NB4 (cell line): ENCODE measurements around the gene CYTH3.
A peak's percentile ranks its signal among the peaks of the same experiment; 100 is the strongest.

ENCODE experiments used
- DNase-seq: peaks from one replicate; pipeline ENCODE4 v3.0.0; 2010; ENCODE audit warnings: low read depth
- H3K4me3 ChIP-seq: one replicate; pipeline ENCODE4 v1.5.1; 2011; ENCODE audit warnings: mild to moderate bottlenecking, low read depth, low read length, moderate library complexity
- MAX ChIP-seq: IDR thresholded peaks from 2 replicates; pipeline ENCODE4 v1.6.1; 2011; ENCODE audit warnings: low read depth, low read length
- MYC ChIP-seq: IDR thresholded peaks from 2 replicates; pipeline ENCODE4 v1.6.1; 2011; ENCODE audit warnings: low read depth, low read length
- POLR2A ChIP-seq: IDR thresholded peaks from 2 replicates; pipeline ENCODE4 v1.6.1; 2011; ENCODE audit warnings: mild to moderate bottlenecking; ENCODE audit not compliant: insufficient read length; ENCODE audit errors: extremely low read depth
- TF ChIP-seq, protein P1 (sequence below): IDR thresholded peaks from one replicate; pipeline ENCODE4 v1.5.1; 2012; ENCODE audit warnings: low read depth, low read length

Gene CYTH3

DNA sequence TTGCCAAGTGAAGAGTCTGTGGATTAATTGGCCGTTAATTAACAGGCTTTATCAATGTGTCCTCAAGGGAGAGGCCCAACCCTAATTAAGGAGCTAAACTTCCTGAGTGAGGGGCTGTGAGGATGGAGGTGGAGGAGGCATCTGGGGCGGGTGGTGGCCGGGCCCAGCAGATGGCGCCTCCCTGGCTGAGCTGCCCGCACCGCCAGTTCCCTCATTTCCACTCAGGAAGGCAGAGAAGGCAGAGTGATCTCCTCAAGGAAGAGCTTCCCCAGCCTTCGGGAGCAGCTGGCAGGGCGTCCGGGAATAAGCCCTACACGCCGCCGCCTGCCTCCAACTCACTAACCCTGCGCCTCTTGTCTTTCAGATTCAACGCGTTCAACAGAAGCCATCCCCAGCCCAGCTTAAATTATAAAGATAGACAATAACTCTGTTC is 112.2 kb downstream of the CYTH3 start:
- DNase-seq, result peak; percentile 34
- H3K4me3 ChIP-seq, result no peak overlapping the region
- TF ChIP-seq, protein P1, sequence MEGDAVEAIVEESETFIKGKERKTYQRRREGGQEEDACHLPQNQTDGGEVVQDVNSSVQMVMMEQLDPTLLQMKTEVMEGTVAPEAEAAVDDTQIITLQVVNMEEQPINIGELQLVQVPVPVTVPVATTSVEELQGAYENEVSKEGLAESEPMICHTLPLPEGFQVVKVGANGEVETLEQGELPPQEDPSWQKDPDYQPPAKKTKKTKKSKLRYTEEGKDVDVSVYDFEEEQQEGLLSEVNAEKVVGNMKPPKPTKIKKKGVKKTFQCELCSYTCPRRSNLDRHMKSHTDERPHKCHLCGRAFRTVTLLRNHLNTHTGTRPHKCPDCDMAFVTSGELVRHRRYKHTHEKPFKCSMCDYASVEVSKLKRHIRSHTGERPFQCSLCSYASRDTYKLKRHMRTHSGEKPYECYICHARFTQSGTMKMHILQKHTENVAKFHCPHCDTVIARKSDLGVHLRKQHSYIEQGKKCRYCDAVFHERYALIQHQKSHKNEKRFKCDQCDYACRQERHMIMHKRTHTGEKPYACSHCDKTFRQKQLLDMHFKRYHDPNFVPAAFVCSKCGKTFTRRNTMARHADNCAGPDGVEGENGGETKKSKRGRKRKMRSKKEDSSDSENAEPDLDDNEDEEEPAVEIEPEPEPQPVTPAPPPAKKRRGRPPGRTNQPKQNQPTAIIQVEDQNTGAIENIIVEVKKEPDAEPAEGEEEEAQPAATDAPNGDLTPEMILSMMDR, result peak; percentile 57
- no peak for TF ChIP-seq POLR2A

GRCh38 chr7:6159524-6160031 is 112.8 kb downstream of the CYTH3 start:
- TF ChIP-seq, protein P1, result no peak
- TF ChIP-seq POLR2A (no peak), MAX (no peak), MYC (no peak)
- no peak overlapping the region for H3K4me3 ChIP-seq
- DNase-seq, result no peak

GRCh38 chr7:6159097-6159483 is 113.3 kb downstream of the CYTH3 start:
- no peak overlapping the region for H3K4me3 ChIP-seq
- DNase-seq, result no peak
- TF ChIP-seq POLR2A (no peak), MYC (no peak)

GRCh38 chr7:6158424-6159096 is 113.9 kb downstream of the CYTH3 start:
- TF ChIP-seq, protein P1, result no peak
- TF ChIP-seq POLR2A (no peak), MAX (no peak), MYC (no peak)
- DNase-seq, result no peak
- no peak overlapping the region for H3K4me3 ChIP-seq

DNA sequence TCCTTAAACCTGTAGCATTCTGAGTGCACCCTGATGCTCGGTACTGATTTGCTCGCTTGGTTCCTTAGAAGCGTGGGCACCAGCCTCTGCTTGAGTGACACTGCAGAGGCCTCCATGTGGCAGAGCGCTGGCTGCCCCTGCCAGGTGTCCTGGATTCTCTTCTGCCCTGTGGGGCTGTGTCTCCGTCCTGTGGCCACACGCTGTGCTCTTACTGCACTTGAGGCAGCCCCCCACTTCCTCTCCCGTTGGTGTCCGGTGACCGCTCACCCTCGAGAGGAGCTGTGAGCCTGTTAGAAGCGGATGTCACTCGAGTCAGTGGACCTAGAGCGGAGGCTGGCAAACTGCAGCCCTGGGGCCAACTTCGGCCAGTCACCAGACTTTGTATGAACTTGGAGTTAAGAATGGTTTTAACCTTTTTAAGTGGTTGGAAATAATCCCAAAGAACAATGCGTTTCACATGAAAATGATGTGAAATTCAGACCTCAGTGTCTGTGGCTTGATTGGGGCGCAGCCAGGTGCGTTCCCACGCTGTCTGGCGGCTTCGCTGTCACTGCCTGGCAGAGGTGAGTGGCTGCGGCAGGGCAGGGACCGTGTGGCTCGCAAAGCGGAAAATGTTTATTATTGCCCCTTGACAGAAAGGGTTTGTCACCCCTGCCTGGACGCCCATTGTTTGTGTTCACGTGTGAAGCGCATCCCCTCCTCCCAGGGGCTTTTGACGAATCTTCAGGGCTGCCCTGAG is 114.6 kb downstream of the CYTH3 start:
- H3K4me3 ChIP-seq, result no peak overlapping the region
- TF ChIP-seq MYC (no peak), MAX (no peak), POLR2A (no peak)
- TF ChIP-seq, protein P1, result no peak
- no peak for DNase-seq

GRCh38 chr7:6156734-6157133 is 115.7 kb downstream of the CYTH3 start:
- no peak overlapping the region for H3K4me3 ChIP-seq
- no peak for DNase-seq
- no peak for TF ChIP-seq MAX
- no peak for TF ChIP-seq MYC
- no peak for TF ChIP-seq POLR2A
